ENCODE measurements around the gene NR6A1.
"Not testable (repeated sequence)": the region's sequence is repeated elsewhere in the genome, so short reads cannot be mapped to it uniquely, and the experiment has no call there.

NR6A1 gene

GRCh38 chr9:124773473-124774128 is 2.5 kb upstream of the NR6A1 start:
- Histone ChIP-seq H2BK120ac (ENCODE audit: low read depth, low read length) (no peak overlapping the region), H3K14ac (ENCODE audit: low read length) (no peak overlapping the region), H2AK5ac (ENCODE audit: low read depth, low read length) (no peak overlapping the region), H3K4me1 (ENCODE audit: control insufficient read depth in 2 of 2, insufficient read depth in 1 of 2, low read depth in 1 of 2, low read length in 2 of 2) (peaks cover 6 to 16% of the 10 kb centered on the region in 2 donors), H3K36me3 (replicated peaks in 1 of 2; ENCODE audit: control insufficient read depth in 2 of 2, insufficient read depth in 2 of 2, low read length in 2 of 2) (no peaks in the 10 kb centered on the region), H3K4me3 (ENCODE audit: low read length in 2 of 2) (no peak overlapping the region), H3K79me1 (ENCODE audit: low read depth, low read length) (no peaks in the 10 kb centered on the region), H4K91ac (ENCODE audit: low read depth, low read length, poor library complexity) (no peak overlapping the region), H2BK12ac (ENCODE audit: low read length) (no peak overlapping the region), H3K18ac (ENCODE audit: low read length) (no peak overlapping the region), H2BK5ac (ENCODE audit: low read length) (no peak overlapping the region), H3K23ac (ENCODE audit: low read depth, low read length, poor library complexity) (no peak overlapping the region), H4K8ac (ENCODE audit: low read depth, low read length) (no peak overlapping the region), H3K4me2 (ENCODE audit: insufficient read depth, low read length, poor library complexity, severe bottlenecking) (no peak overlapping the region), H3K27ac (replicated peaks; ENCODE audit: low read length) (no peak overlapping the region), H3K9me3 (replicated peaks in 1 of 2; ENCODE audit: control insufficient read depth in 2 of 2, insufficient read depth in 1 of 2, low read depth in 1 of 2, low read length in 2 of 2) (no peaks in the 10 kb centered on the region), H3K9ac (ENCODE audit: low read depth, low read length, poor library complexity) (no peak overlapping the region), H2BK15ac (ENCODE audit: low read length) (no peak overlapping the region), H3K27me3 (ENCODE audit: control insufficient read depth in 3 of 3, insufficient read depth in 3 of 3, low read depth in 1 of 3, low read length in 3 of 3) (peaks cover 0 to 40% (median 22%) of the 10 kb centered on the region in 3 experiments), H3K4ac (ENCODE audit: low read length) (no peak overlapping the region), H2AFZ (ENCODE audit: low read length) (no peak overlapping the region)
- DNase-seq (ENCODE audit: low spot score), result no peak
- WGBS, 2 donors (ENCODE audit: extremely low coverage in 2 of 2, insufficient read length in 2 of 2, insufficient replicate concordance in 1 of 2), result no CpG with 5 or more reads among the region's 1 CpG

- H3K23ac ChIP-seq (ENCODE audit: low read depth, low read length, poor library complexity); H2BK120ac ChIP-seq (ENCODE audit: low read depth, low read length); H3K4ac ChIP-seq (ENCODE audit: low read length); H4K91ac ChIP-seq (ENCODE audit: low read depth, low read length, poor library complexity); H3K18ac ChIP-seq (ENCODE audit: low read length); H4K8ac ChIP-seq (ENCODE audit: low read depth, low read length); H2BK12ac ChIP-seq (ENCODE audit: low read length); H3K9ac ChIP-seq (ENCODE audit: low read depth, low read length, poor library complexity); H3K9me3 ChIP-seq (replicated peaks in 1 of 2; ENCODE audit: control insufficient read depth in 2 of 2, insufficient read depth in 1 of 2, low read depth in 1 of 2, low read length in 2 of 2); H3K4me2 ChIP-seq (ENCODE audit: insufficient read depth, low read length, poor library complexity, severe bottlenecking); H2BK5ac ChIP-seq (ENCODE audit: low read length); DNase-seq (ENCODE audit: low spot score); H3K4me3 ChIP-seq (ENCODE audit: low read length in 2 of 2); H3K27ac ChIP-seq (replicated peaks; ENCODE audit: low read length); H2AFZ ChIP-seq (ENCODE audit: low read length); H3K36me3 ChIP-seq (replicated peaks in 1 of 2; ENCODE audit: control insufficient read depth in 2 of 2, insufficient read depth in 2 of 2, low read length in 2 of 2); H3K79me1 ChIP-seq (ENCODE audit: low read depth, low read length); H3K14ac ChIP-seq (ENCODE audit: low read length): not testable (repeated sequence)
- Histone ChIP-seq H3K4me1 (ENCODE audit: control insufficient read depth in 2 of 2, insufficient read depth in 1 of 2, low read depth in 1 of 2, low read length in 2 of 2) (peaks cover 7 to 22% of the 10 kb centered on the region in 2 donors), H3K27me3 (ENCODE audit: control insufficient read depth in 3 of 3, insufficient read depth in 3 of 3, low read depth in 1 of 3, low read length in 3 of 3) (peaks cover 0 to 39% (median 22%) of the 10 kb centered on the region in 3 experiments), H2AK5ac (ENCODE audit: low read depth, low read length) (peak overlapping the region; percentile 77), H2BK15ac (ENCODE audit: low read length) (peak overlapping the region; percentile 65)
- WGBS, 2 donors (ENCODE audit: extremely low coverage in 2 of 2, insufficient read length in 2 of 2, insufficient replicate concordance in 1 of 2), result no CpG with 5 or more reads among the region's 15 CpGs
Measured at GRCh38 chr9:124772877-124773276, 1.8 kb upstream of the NR6A1 start.

GRCh38 chr9:124771867-124772679 is 962 bp upstream of the NR6A1 start:
- Histone ChIP-seq H4K8ac (ENCODE audit: low read depth, low read length) (no peak overlapping the region), H3K9me3 (replicated peaks in 1 of 2; ENCODE audit: control insufficient read depth in 2 of 2, insufficient read depth in 1 of 2, low read depth in 1 of 2, low read length in 2 of 2) (no peaks in the 10 kb centered on the region), H3K14ac (ENCODE audit: low read length) (no peak overlapping the region), H3K36me3 (replicated peaks in 1 of 2; ENCODE audit: control insufficient read depth in 2 of 2, insufficient read depth in 2 of 2, low read length in 2 of 2) (no peaks in the 10 kb centered on the region), H3K27me3 (ENCODE audit: control insufficient read depth in 3 of 3, insufficient read depth in 3 of 3, low read depth in 1 of 3, low read length in 3 of 3) (peaks cover 0 to 31% (median 14%) of the 10 kb centered on the region in 3 experiments), H2BK5ac (ENCODE audit: low read length) (no peak overlapping the region), H3K4me2 (ENCODE audit: insufficient read depth, low read length, poor library complexity, severe bottlenecking) (peak overlapping the region; percentile 57), H2BK15ac (ENCODE audit: low read length) (no peak overlapping the region), H3K79me1 (ENCODE audit: low read depth, low read length) (no peaks in the 10 kb centered on the region), H3K4ac (ENCODE audit: low read length) (no peak overlapping the region), H3K9ac (ENCODE audit: low read depth, low read length, poor library complexity) (no peak overlapping the region), H3K4me1 (ENCODE audit: control insufficient read depth in 2 of 2, insufficient read depth in 1 of 2, low read depth in 1 of 2, low read length in 2 of 2) (peaks cover 7 to 27% of the 10 kb centered on the region in 2 donors), H3K27ac (replicated peaks; ENCODE audit: low read length) (no peak overlapping the region), H2AFZ (ENCODE audit: low read length) (peak overlapping the region; percentile 90), H3K18ac (ENCODE audit: low read length) (no peak overlapping the region), H4K91ac (ENCODE audit: low read depth, low read length, poor library complexity) (no peak overlapping the region), H2BK120ac (ENCODE audit: low read depth, low read length) (no peak overlapping the region), H2AK5ac (ENCODE audit: low read depth, low read length) (peak overlapping the region; percentile 77), H3K4me3 (ENCODE audit: low read length in 2 of 2) (peak overlapping the region; percentile 49 to 53), H2BK12ac (ENCODE audit: low read length) (no peak overlapping the region), H3K23ac (ENCODE audit: low read depth, low read length, poor library complexity) (no peak overlapping the region)
- no CpG with 5 or more reads among the region's 39 CpGs for WGBS, 2 donors (ENCODE audit: extremely low coverage in 2 of 2, insufficient read length in 2 of 2, insufficient replicate concordance in 1 of 2)
- DNase-seq (ENCODE audit: low spot score), result peak; percentile 85

All from neuronal stem cell (in vitro differentiated cells).